SK-N-SH (cell line): ENCODE measurements around the gene AGBL3. TPM values are rescaled to one million over a fixed set of nuclear protein-coding genes. Genes with fewer than 3 reads are reported as not detected.

Source experiments
- CTCF ChIA-PET: fragments of 300-600, 350-600 bp; formaldehyde crosslinking; extraction: SDS; loops from one replicate; lab custom pipeline; 2021; lab: Yijun Ruan, JAX
- POLR2A ChIA-PET: fragments of 350-600 bp; sonication (Branson Sonifier 250); formaldehyde crosslinking; extraction: SDS; loops from one replicate; lab custom pipeline; 2020; ENCODE audit warnings: antibody characterized with exemption, inconsistent platforms; lab: Yijun Ruan, JAX
- DNase-seq: peaks from one replicate; pipeline ENCODE4 v3.0.0; 2012
- H2AFZ ChIP-seq: fragments of 200-600 bp; sonication (generic); 2 replicates; pipeline ENCODE4 v1.8.1; 2016; ENCODE audit warnings: antibody characterized with exemption, mild to moderate bottlenecking, low read depth
- H3F3A ChIP-seq: fragments of 200-600 bp; sonication (generic); replicated peaks from 2 replicates; pipeline ENCODE3; 2016; ENCODE audit warnings: antibody characterized with exemption, mild to moderate bottlenecking; ENCODE audit not compliant: insufficient read depth
- H3K27ac ChIP-seq, 2 experiments: fragments of 200-500 bp in 1 of 2; fragments of 200-600 bp in 1 of 2; sonication (Bioruptor generic) in 1 of 2; sonication (generic), shearing (Covaris generic) in 1 of 2; 2 replicates each; pipeline versions ENCODE4 v1.5.1 to v1.6.1; 2014 to 2016; ENCODE audit warnings: low read depth in 2 of 2, inconsistent platforms in 1 of 2, low read length in 1 of 2, mild to moderate bottlenecking in 1 of 2, mixed read lengths in 1 of 2
- H3K27me3 ChIP-seq: fragments of 200-600 bp; sonication (generic), shearing (Covaris generic); 2 replicates; pipeline ENCODE4 v1.6.1; 2016; ENCODE audit warnings: mixed run types; ENCODE audit not compliant: insufficient read depth
- H3K36me3 ChIP-seq, 2 experiments: fragments of 200-500 bp in 1 of 2; fragments of 200-600 bp in 1 of 2; sonication (Bioruptor generic) in 1 of 2; sonication (generic) in 1 of 2; replicated peaks in 1 of 2; 2 replicates each; pipeline versions ENCODE3 to v1.5.1; 2014 to 2016; ENCODE audit warnings: low read length in 1 of 2, mild to moderate bottlenecking in 1 of 2; ENCODE audit not compliant: insufficient read depth in 2 of 2, control insufficient read depth in 1 of 2
- H3K4me1 ChIP-seq, 2 experiments: fragments of 200-500 bp in 1 of 2; fragments of 200-600 bp in 1 of 2; sonication (Bioruptor generic) in 1 of 2; sonication (generic), shearing (Covaris generic) in 1 of 2; 2 replicates each; pipeline versions ENCODE4 v1.5.1 to v1.6.1; 2014 to 2016; ENCODE audit warnings: low read depth in 1 of 2, low read length in 1 of 2, mixed run types in 1 of 2; ENCODE audit not compliant: insufficient read depth in 2 of 2, control insufficient read depth in 1 of 2
- H3K4me2 ChIP-seq: fragments of 200-600 bp; sonication (generic), shearing (Covaris generic); 2 replicates; pipeline ENCODE4 v1.6.1; 2017; ENCODE audit warnings: mixed run types
- H3K4me3 ChIP-seq, 2 experiments: fragments of 200-500 bp in 1 of 2; fragments of 200-600 bp in 1 of 2; sonication (Bioruptor generic) in 1 of 2; sonication (generic), shearing (Covaris generic) in 1 of 2; 2 replicates each; pipeline versions ENCODE4 v1.5.1 to v1.8.1; 2014 to 2016; ENCODE audit warnings: low read depth in 2 of 2, inconsistent platforms in 1 of 2, low read length in 1 of 2, mild to moderate bottlenecking in 1 of 2, mixed read lengths in 1 of 2, moderate library complexity in 1 of 2
- H3K79me2 ChIP-seq: fragments of 200-600 bp; sonication (generic); 2 replicates; pipeline ENCODE4 v1.8.1; 2017; ENCODE audit warnings: mild to moderate bottlenecking; ENCODE audit not compliant: insufficient read depth
- H3K9ac ChIP-seq: fragments of 200-600 bp; sonication (generic); 2 replicates; pipeline ENCODE4 v1.6.1; 2017; ENCODE audit warnings: mixed run types
- H3K9me2 ChIP-seq: fragments of 200-600 bp; sonication (generic); 2 replicates; pipeline ENCODE4 v1.6.1; 2017; ENCODE audit warnings: mixed run types
- H3K9me3 ChIP-seq: fragments of 200-600 bp; sonication (generic); 2 replicates; pipeline ENCODE4 v1.6.1; 2017; ENCODE audit warnings: mixed run types, mild to moderate bottlenecking, moderate library complexity
- H4K20me1 ChIP-seq: fragments of 200-600 bp; sonication (generic); 2 replicates; pipeline ENCODE4 v1.6.1; 2017; ENCODE audit warnings: mild to moderate bottlenecking, mixed run types; ENCODE audit not compliant: insufficient read depth
- CHD2 ChIP-seq: fragments of 150-350 bp; IDR thresholded peaks from 2 replicates; pipeline ENCODE4 v1.6.1; 2018; ENCODE audit warnings: low read length; ENCODE audit not compliant: partially characterized antibody
- EP300 ChIP-seq, 2 experiments: IDR thresholded peaks; 2 replicates each; pipeline versions ENCODE4 v1.4.0 to v1.6.1; 2012; ENCODE audit warnings: borderline replicate concordance in 1 of 2, low read depth in 1 of 2, low read length in 1 of 2
- FOSL2 ChIP-seq: IDR thresholded peaks from 2 replicates; pipeline ENCODE4 v1.4.0; 2012; ENCODE audit warnings: low read depth, mild to moderate bottlenecking, moderate library complexity, borderline replicate concordance
- FOXJ3 ChIP-seq: sonication (generic); formaldehyde crosslinking; IDR thresholded peaks from 2 replicates; pipeline ENCODE4 v1.5.1; 2020; ENCODE audit warnings: mild to moderate bottlenecking, missing genetic modification reagents
- FOXM1 ChIP-seq: IDR thresholded peaks from 2 replicates; pipeline ENCODE4 v1.4.0; 2012; ENCODE audit warnings: low read depth, mild to moderate bottlenecking
- GABPA ChIP-seq: IDR thresholded peaks from 2 replicates; pipeline ENCODE4 v1.4.0; 2012; ENCODE audit warnings: low read depth, mild to moderate bottlenecking
- JUND ChIP-seq: IDR thresholded peaks from 2 replicates; pipeline ENCODE4 v1.4.0; 2012
- MXI1 ChIP-seq: IDR thresholded peaks from 2 replicates; pipeline ENCODE4 v1.6.1; 2012; ENCODE audit warnings: mild to moderate bottlenecking, low read depth, low read length, improper control_type of control experiment
- NFIC ChIP-seq: IDR thresholded peaks from 2 replicates; pipeline ENCODE4 v1.4.0; 2012; ENCODE audit warnings: borderline replicate concordance
- POLR2AphosphoS5 ChIP-seq: IDR thresholded peaks from 2 replicates; pipeline ENCODE4 v1.6.1; 2012; ENCODE audit warnings: low read depth, low read length
- RAD21 ChIP-seq: IDR thresholded peaks from 2 replicates; pipeline ENCODE4 v1.6.1; 2012; ENCODE audit warnings: mild to moderate bottlenecking, low read length
- RXRA ChIP-seq: IDR thresholded peaks from 2 replicates; pipeline ENCODE4 v1.4.0; 2012; ENCODE audit warnings: low read depth, mild to moderate bottlenecking, borderline replicate concordance
- SIN3A ChIP-seq: IDR thresholded peaks from 2 replicates; pipeline ENCODE4 v1.6.1; 2012; ENCODE audit warnings: low read depth, mild to moderate bottlenecking, low read length, moderate library complexity, borderline replicate concordance
- SMC3 ChIP-seq: IDR thresholded peaks from 2 replicates; pipeline ENCODE4 v1.6.1; 2012; ENCODE audit warnings: low read depth, low read length, improper control_type of control experiment
- TEAD4 ChIP-seq: IDR thresholded peaks from 2 replicates; pipeline ENCODE4 v1.4.0; 2012; ENCODE audit warnings: mild to moderate bottlenecking, borderline replicate concordance; ENCODE audit not compliant: insufficient read depth
- WGBS: methylation state at CpG from one replicate; pipeline ENCODE4 v1.1.6; 2017; ENCODE audit warnings: low lambda C conversion rate; 5-methylcytosine and 5-hydroxymethylcytosine counted together
- polyA plus RNA-seq, 3 experiments: library from polyadenylated mRNA; depleted of rRNA; stranded (reverse); fragments of >200 nt; gene quantifications; 2 replicates each; pipeline ENCODE4 v1.2.3, GENCODE V29; 2012
- TF ChIP-seq, protein P1 (sequence below): fragments of 150-350 bp; IDR thresholded peaks from 2 replicates; pipeline ENCODE4 v1.6.1; 2017; ENCODE audit warnings: antibody characterized with exemption, low read length, low read depth, borderline replicate concordance
- TF ChIP-seq, protein P2 (sequence below): IDR thresholded peaks from 2 replicates; pipeline ENCODE4; 2012
- TF ChIP-seq, protein P3 (sequence below): fragments of 150-350 bp; IDR thresholded peaks from 2 replicates; pipeline ENCODE4 v1.6.1; 2016; ENCODE audit warnings: mild to moderate bottlenecking, low read depth, low read length
- TF ChIP-seq, protein P4 (sequence below): IDR thresholded peaks from 2 replicates; pipeline ENCODE4 v1.4.0; 2012; ENCODE audit warnings: low read depth

The AGBL3 gene
- polyA plus RNA-seq, 1 of the 3 experiments (the other 2 are of a cell fraction), result 0.35 TPM

DNA sequence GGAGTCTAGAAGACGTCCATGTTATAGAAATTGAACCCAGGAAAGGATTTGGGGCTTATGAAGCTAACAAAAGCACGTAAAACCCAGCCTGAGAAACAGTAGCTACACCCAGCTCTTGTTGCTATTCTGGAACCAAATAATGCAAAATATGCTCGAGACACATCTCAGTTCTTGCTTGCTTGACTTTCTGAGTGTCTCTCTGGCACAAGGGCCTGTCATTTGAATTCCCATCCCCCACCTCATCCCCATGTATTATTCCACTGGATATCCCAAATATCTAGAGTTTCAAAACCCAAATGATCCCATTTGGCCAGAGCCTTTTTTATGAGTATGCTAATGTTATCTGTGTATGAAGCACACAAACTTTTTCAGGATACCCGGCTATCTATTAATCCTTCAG is 48.2 kb upstream of the AGBL3 start:
- Histone ChIP-seq H4K20me1 (no peaks in the 10 kb centered on the region), H3K4me2 (no peak overlapping the region), H3K9ac (no peak overlapping the region), H3F3A (peaks cover 34% of the 10 kb centered on the region), H3K4me3 (no peak overlapping the region), H3K27ac (no peak overlapping the region), H3K79me2 (peaks cover 54% of the 10 kb centered on the region), H3K36me3 (peaks cover 77 to 90% of the 10 kb centered on the region in 2 experiments), H3K9me2 (no peaks in the 10 kb centered on the region), H3K9me3 (no peaks in the 10 kb centered on the region), H2AFZ (no peak overlapping the region), H3K4me1 (peaks cover 0 to 30% of the 10 kb centered on the region in 2 experiments; a peak in 3 of 4 replicates), H3K27me3 (no peaks in the 10 kb centered on the region)
- no peak for DNase-seq
- TF ChIP-seq RXRA (no peak), JUND (no peak), FOXM1 (no peak), FOXJ3 (CRISPR knock-in tag) (no peak), RAD21 (no peak), TEAD4 (no peak), POLR2AphosphoS5 (no peak), SMC3 (no peak), MXI1 (no peak), SIN3A (no peak), CHD2 (no peak), EP300 (IDR thresholded peaks at IDR 0.05; ENCODE audit: borderline replicate concordance in 1 of 2, low read depth in 1 of 2, low read length in 1 of 2) (no peak), FOSL2 (no peak), NFIC (no peak), GABPA (no peak)
- TF ChIP-seq, protein P1, sequence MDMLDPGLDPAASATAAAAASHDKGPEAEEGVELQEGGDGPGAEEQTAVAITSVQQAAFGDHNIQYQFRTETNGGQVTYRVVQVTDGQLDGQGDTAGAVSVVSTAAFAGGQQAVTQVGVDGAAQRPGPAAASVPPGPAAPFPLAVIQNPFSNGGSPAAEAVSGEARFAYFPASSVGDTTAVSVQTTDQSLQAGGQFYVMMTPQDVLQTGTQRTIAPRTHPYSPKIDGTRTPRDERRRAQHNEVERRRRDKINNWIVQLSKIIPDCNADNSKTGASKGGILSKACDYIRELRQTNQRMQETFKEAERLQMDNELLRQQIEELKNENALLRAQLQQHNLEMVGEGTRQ, result no peak
- TF ChIP-seq, protein P2, sequence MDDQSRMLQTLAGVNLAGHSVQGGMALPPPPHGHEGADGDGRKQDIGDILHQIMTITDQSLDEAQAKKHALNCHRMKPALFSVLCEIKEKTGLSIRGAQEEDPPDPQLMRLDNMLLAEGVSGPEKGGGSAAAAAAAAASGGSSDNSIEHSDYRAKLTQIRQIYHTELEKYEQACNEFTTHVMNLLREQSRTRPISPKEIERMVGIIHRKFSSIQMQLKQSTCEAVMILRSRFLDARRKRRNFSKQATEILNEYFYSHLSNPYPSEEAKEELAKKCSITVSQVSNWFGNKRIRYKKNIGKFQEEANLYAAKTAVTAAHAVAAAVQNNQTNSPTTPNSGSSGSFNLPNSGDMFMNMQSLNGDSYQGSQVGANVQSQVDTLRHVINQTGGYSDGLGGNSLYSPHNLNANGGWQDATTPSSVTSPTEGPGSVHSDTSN, result no peak
- TF ChIP-seq, protein P3, sequence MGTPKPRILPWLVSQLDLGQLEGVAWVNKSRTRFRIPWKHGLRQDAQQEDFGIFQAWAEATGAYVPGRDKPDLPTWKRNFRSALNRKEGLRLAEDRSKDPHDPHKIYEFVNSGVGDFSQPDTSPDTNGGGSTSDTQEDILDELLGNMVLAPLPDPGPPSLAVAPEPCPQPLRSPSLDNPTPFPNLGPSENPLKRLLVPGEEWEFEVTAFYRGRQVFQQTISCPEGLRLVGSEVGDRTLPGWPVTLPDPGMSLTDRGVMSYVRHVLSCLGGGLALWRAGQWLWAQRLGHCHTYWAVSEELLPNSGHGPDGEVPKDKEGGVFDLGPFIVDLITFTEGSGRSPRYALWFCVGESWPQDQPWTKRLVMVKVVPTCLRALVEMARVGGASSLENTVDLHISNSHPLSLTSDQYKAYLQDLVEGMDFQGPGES, result no peak
- TF ChIP-seq, protein P4, sequence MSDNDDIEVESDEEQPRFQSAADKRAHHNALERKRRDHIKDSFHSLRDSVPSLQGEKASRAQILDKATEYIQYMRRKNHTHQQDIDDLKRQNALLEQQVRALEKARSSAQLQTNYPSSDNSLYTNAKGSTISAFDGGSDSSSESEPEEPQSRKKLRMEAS, result no peak
- POLR2A ChIA-PET, result no interaction called here
- 95% methylated on average over 4 of the region's 4 CpGs for WGBS
- CTCF ChIA-PET, result interaction anchor here (0.8 to 3.1 kb wide), 5 partner anchors 13 to 305 kb away, joined by 3 to 16 read pairs (median 4); no protein-coding TSS in a partner anchor
